OCI-LY7 (cell line): Measurements from ENCODE around the gene HLA-DPA1. TPM values are rescaled to one million over a fixed set of nuclear protein-coding genes. Genes with fewer than 3 reads are reported as not detected.

Source experiments
- BruUV-seq: library from RNA; stranded (reverse); fragments of 400-500 nt; replicated peaks from 2 replicates; lab custom pipeline; 2021; lab: Mats Ljungman, UMichigan
- CTCF ChIA-PET: fragments of 300-600 bp; sonication (Branson Sonifier 250); formaldehyde crosslinking; loops from one replicate; lab custom pipeline; 2022; ENCODE audit warnings: antibody characterized with exemption; ENCODE audit not compliant: unreplicated experiment; lab: Charles Lee
- POLR2A ChIA-PET: fragments of 300-600 bp; sonication (Branson Sonifier 250); formaldehyde crosslinking; loops from one replicate; lab custom pipeline; 2022; ENCODE audit warnings: antibody characterized with exemption; lab: Charles Lee
- DNase-seq: peaks from one replicate; pipeline ENCODE4 v3.0.0-alpha.2; 2015; ENCODE audit warnings: low spot score
- H2AFZ ChIP-seq: fragments of 200-600 bp; sonication (generic), shearing (Covaris generic); 2 replicates; pipeline ENCODE4 v1.6.1; 2014; ENCODE audit warnings: mild to moderate bottlenecking, antibody characterized with exemption, low read length, moderate library complexity
- H3K27ac ChIP-seq: fragments of 200-600 bp; sonication (generic); 2 replicates; pipeline ENCODE4 v1.5.1; 2014; ENCODE audit warnings: mixed run types, low read depth, mild to moderate bottlenecking, moderate library complexity, low read length, inconsistent platforms; ENCODE audit not compliant: poor library complexity, severe bottlenecking
- H3K36me3 ChIP-seq: fragments of 200-600 bp; sonication (generic); 2 replicates; pipeline ENCODE4 v1.6.1; 2014; ENCODE audit warnings: mild to moderate bottlenecking, antibody characterized with exemption, low read length, moderate library complexity, mixed read lengths; ENCODE audit not compliant: insufficient read depth
- H3K4me1 ChIP-seq: fragments of 200-600 bp; sonication (generic); 2 replicates; pipeline ENCODE4 v1.5.1; 2014; ENCODE audit warnings: mild to moderate bottlenecking, low read length; ENCODE audit not compliant: insufficient read depth, poor library complexity, severe bottlenecking
- H3K4me2 ChIP-seq: fragments of 200-600 bp; sonication (generic); 2 replicates; pipeline ENCODE4 v1.6.1; 2014; ENCODE audit warnings: mild to moderate bottlenecking, low read length
- H3K4me3 ChIP-seq: fragments of 200-600 bp; sonication (generic); 2 replicates; pipeline ENCODE4 v1.5.1; 2014; ENCODE audit warnings: mild to moderate bottlenecking, low read depth, low read length; ENCODE audit not compliant: poor library complexity, severe bottlenecking
- H3K79me2 ChIP-seq: fragments of 200-600 bp; sonication (generic); 2 replicates; pipeline ENCODE4 v1.6.1; 2016; ENCODE audit warnings: low read depth, mild to moderate bottlenecking, low read length, moderate library complexity, mixed read lengths; ENCODE audit not compliant: insufficient read depth
- H3K9me2 ChIP-seq: fragments of 200-600 bp; sonication (generic); 2 replicates; pipeline ENCODE4 v1.6.1; 2016; ENCODE audit warnings: mild to moderate bottlenecking, low read length, mixed read lengths; ENCODE audit not compliant: insufficient read depth
- H3K9me3 ChIP-seq: fragments of 200-600 bp; sonication (generic); 2 replicates; pipeline ENCODE4 v1.6.1; 2014; ENCODE audit warnings: mild to moderate bottlenecking, mixed run types, low read length, mixed read lengths
- H4K20me1 ChIP-seq: fragments of 200-600 bp; sonication (generic); 2 replicates; pipeline ENCODE4 v1.6.1; 2014; ENCODE audit warnings: mild to moderate bottlenecking, antibody characterized with exemption, low read length, moderate library complexity, mixed read lengths; ENCODE audit not compliant: insufficient read depth
- CTCF ChIP-seq: fragments of 200-600 bp; sonication (generic); conservative IDR thresholded peaks from 2 replicates; pipeline ENCODE4 v1.5.1; 2014; ENCODE audit warnings: mild to moderate bottlenecking, antibody characterized with exemption, low read length, moderate library complexity, mixed read lengths
- EZH2phosphoT487 ChIP-seq: fragments of 200-600 bp; sonication (generic); IDR thresholded peaks from 2 replicates; pipeline ENCODE4 v1.6.1; 2018; ENCODE audit warnings: low read depth, borderline replicate concordance, mild to moderate bottlenecking, mixed run types, antibody characterized with exemption, low read length, moderate library complexity, mixed read lengths
- intact Hi-C: fragments of 100-400 bp; cut with micrococcal nuclease; formaldehyde crosslinking; loops from one replicate; pipeline ENCODE4 v1.10.0; 2022; ENCODE audit not compliant: unreplicated experiment
- total RNA-seq, 2 experiments: library from RNA; depleted of rRNA in 1 of 2; stranded (reverse); fragments of >200 nt in 1 of 2; shearing (Covaris generic) in 1 of 2; gene quantifications; 2 replicates each; pipeline ENCODE4 v1.2.3, GENCODE V29; 2014 to 2022

Gene HLA-DPA1
- total RNA-seq, 2 experiments from 2014 or later: 253 to 388 TPM

- H3K79me2 ChIP-seq: no peaks in the 10 kb centered on the region
- H3K9me3 ChIP-seq: no peaks in the 10 kb centered on the region; the same call in 1 of the 2 replicates
- no peak overlapping the region for H3K27ac ChIP-seq
- H3K4me3 ChIP-seq: no peak overlapping the region
- no peak overlapping the region for H2AFZ ChIP-seq
- H4K20me1 ChIP-seq: no peaks in the 10 kb centered on the region
- H3K4me1 ChIP-seq: peaks cover 27% of the 10 kb centered on the region
- ChIA-PET POLR2A (no interaction called here), CTCF (no interaction called here)
- no peak for DNase-seq
- BruUV-seq: no TSS peak
- TF ChIP-seq CTCF (no peak), EZH2phosphoT487 (no peak)
- H3K9me2 ChIP-seq: no peaks in the 10 kb centered on the region
- intact Hi-C loops: no loop called here
- H3K4me2 ChIP-seq: peak overlapping the region; percentile 10; the same call in 1 of the 2 replicates
- H3K36me3 ChIP-seq: no peaks in the 10 kb centered on the region
These were observed 44.4 kb upstream of the HLA-DPA1 start for GRCh38 chr6:33117811-33118277.

- ChIA-PET CTCF (no interaction called here), POLR2A (no interaction called here)
- intact Hi-C loops: no loop called here
- BruUV-seq: no TSS peak
- Histone ChIP-seq H3K9me2 (no peaks in the 10 kb centered on the region), H3K27ac (no peak overlapping the region), H3K9me3 (no peaks in the 10 kb centered on the region), H3K4me1 (peaks cover 30% of the 10 kb centered on the region), H3K4me3 (no peak overlapping the region), H4K20me1 (no peaks in the 10 kb centered on the region), H3K36me3 (no peaks in the 10 kb centered on the region), H2AFZ (no peak overlapping the region), H3K4me2 (no peak overlapping the region), H3K79me2 (no peaks in the 10 kb centered on the region)
- DNase-seq: no peak
- no peak for TF ChIP-seq CTCF
- no peak for TF ChIP-seq EZH2phosphoT487
These were observed 43.6 kb upstream of the HLA-DPA1 start for GRCh38 chr6:33116841-33117711.

GRCh38 chr6:33116417-33116816 lies 43.0 kb upstream of the HLA-DPA1 start:
- POLR2A ChIA-PET: no interaction called here
- CTCF ChIA-PET: no interaction called here
- Histone ChIP-seq H3K4me3 (no peak overlapping the region), H4K20me1 (no peaks in the 10 kb centered on the region), H3K4me2 (no peak overlapping the region), H3K79me2 (no peaks in the 10 kb centered on the region), H3K36me3 (no peaks in the 10 kb centered on the region), H2AFZ (no peak overlapping the region), H3K9me3 (no peaks in the 10 kb centered on the region), H3K9me2 (no peaks in the 10 kb centered on the region), H3K27ac (no peak overlapping the region), H3K4me1 (peaks cover 30% of the 10 kb centered on the region)
- no TSS peak for BruUV-seq
- intact Hi-C loops: no loop called here
- no peak for DNase-seq
- TF ChIP-seq CTCF (no peak), EZH2phosphoT487 (no peak)
